Activated T-helper 2 cell treated with anti-CD3 and anti-CD28 coated beads, Interferon-gamma antibody, Interleukin-2, Interleukin-4, amounts not matched to agents 10 μg/mL and 5 μg/mL and 100 μg/mL, durations not matched to agents 14 hours and 24 hours and 36 hours (primary cell): ENCODE results near the gene INPP4B. TPM values are rescaled to one million over a fixed set of nuclear protein-coding genes. Genes with fewer than 3 reads are reported as not detected.

Experiments
- DNase-seq: peaks from one replicate; pipeline ENCODE4 v3.0.0; 2021; ENCODE audit warnings: low spot score
- H3K27ac Mint-ChIP-seq: one replicate; pipeline ENCODE4 v1.8.0; 2021; ENCODE audit warnings: mixed read lengths
- H3K27me3 Mint-ChIP-seq: one replicate; pipeline ENCODE4 v1.8.0; 2021; ENCODE audit warnings: low read depth, mixed read lengths
- H3K36me3 Mint-ChIP-seq: one replicate; pipeline ENCODE4 v1.8.0; 2021; ENCODE audit warnings: low read depth, mixed read lengths
- H3K4me1 Mint-ChIP-seq: one replicate; pipeline ENCODE4 v1.8.0; 2021; ENCODE audit warnings: low read depth, mixed read lengths
- H3K4me3 Mint-ChIP-seq: one replicate; pipeline ENCODE4 v1.8.0; 2021; ENCODE audit warnings: low read depth, mild to moderate bottlenecking, moderate library complexity, mixed read lengths
- H3K9me3 Mint-ChIP-seq: one replicate; pipeline ENCODE4 v1.8.0; 2021; ENCODE audit warnings: mixed read lengths
- intact Hi-C: fragments of 100-400 bp; cut with micrococcal nuclease; formaldehyde crosslinking; loops from one replicate; pipeline ENCODE4 v1.15.1; 2023
- total RNA-seq: library from RNA; stranded (reverse); gene quantifications from 2 replicates; pipeline ENCODE4 v1.2.3, GENCODE V29; 2022

INPP4B gene
- total RNA-seq, 1 donor from 2014 or later: 64.8 TPM

DNA sequence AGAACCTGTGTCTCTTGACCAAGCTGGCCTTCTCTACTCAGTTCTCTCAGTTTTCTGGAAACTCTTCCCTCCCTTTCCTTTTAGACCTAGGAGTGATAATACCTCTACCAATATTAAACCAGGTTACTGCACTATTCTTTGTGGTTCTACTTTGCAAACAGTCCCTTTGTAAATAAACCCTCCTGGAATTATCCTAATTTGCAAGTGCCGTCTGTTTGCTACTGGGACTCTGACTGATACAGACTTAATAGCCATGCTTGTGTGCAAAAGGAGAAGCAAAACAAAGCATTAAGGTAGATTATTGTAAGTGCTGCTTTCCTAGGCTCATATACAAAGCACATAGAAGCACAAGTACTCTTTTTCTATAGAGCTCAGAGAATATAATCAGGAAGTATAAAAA is 507.0 kb downstream of the INPP4B start:
- intact Hi-C loops: no loop called here
- Mint-ChIP-seq H3K4me3 (no peak overlapping the region), H3K4me1 (peaks cover 23% of the 10 kb centered on the region), H3K9me3 (no peaks in the 10 kb centered on the region), H3K27me3 (no peaks in the 10 kb centered on the region), H3K36me3 (peaks cover 46% of the 10 kb centered on the region), H3K27ac (peak overlapping the region; percentile 28)
- DNase-seq: no peak

GRCh38 chr4:142336251-142336934 is 509.7 kb downstream of the INPP4B start:
- no peak for DNase-seq
- Mint-ChIP-seq H3K9me3 (no peaks in the 10 kb centered on the region), H3K4me1 (peaks cover 26% of the 10 kb centered on the region), H3K36me3 (peaks cover 42% of the 10 kb centered on the region), H3K4me3 (no peak overlapping the region), H3K27me3 (no peaks in the 10 kb centered on the region), H3K27ac (no peak overlapping the region)
- intact Hi-C loops: no loop called here

GRCh38 chr4:142334931-142335330 is 511.2 kb downstream of the INPP4B start:
- H3K9me3 Mint-ChIP-seq: no peaks in the 10 kb centered on the region
- H3K27ac Mint-ChIP-seq: no peak overlapping the region
- H3K4me3 Mint-ChIP-seq: no peak overlapping the region
- peaks cover 50% of the 10 kb centered on the region for H3K36me3 Mint-ChIP-seq
- no peaks in the 10 kb centered on the region for H3K27me3 Mint-ChIP-seq
- intact Hi-C loops: loop anchor here (5.0 kb wide), 1 partner anchor 53 kb away; no protein-coding TSS in a partner anchor
- H3K4me1 Mint-ChIP-seq: peaks cover 33% of the 10 kb centered on the region
- no peak for DNase-seq

DNA sequence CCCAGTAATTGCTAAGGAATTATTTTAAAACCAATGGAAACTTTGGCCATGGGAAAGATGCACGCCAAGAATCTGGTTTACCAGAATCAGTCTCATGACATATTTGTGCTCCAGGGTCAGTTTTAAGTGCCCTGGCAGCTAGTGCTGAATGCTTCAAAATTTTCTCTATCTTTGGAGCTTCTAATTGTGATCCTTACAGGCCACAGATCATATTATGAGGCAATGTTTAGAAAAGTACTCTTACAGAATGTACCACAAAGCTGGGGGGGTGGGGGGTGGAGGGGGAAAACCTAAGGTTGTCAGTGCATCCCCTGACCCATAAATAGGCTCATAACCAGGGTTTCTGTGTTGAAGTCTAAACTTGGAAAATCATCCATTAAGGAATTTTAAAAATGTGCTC is 514.5 kb downstream of the INPP4B start:
- intact Hi-C loops: loop anchor here (2.0 to 5.0 kb wide), 2 partner anchors 15 to 49 kb away; no protein-coding TSS in a partner anchor
- no peaks in the 10 kb centered on the region for H3K27me3 Mint-ChIP-seq
- DNase-seq: no peak
- no peak overlapping the region for H3K27ac Mint-ChIP-seq
- no peak overlapping the region for H3K4me3 Mint-ChIP-seq
- peaks cover 44% of the 10 kb centered on the region for H3K4me1 Mint-ChIP-seq
- H3K9me3 Mint-ChIP-seq: no peaks in the 10 kb centered on the region
- peaks cover 49% of the 10 kb centered on the region for H3K36me3 Mint-ChIP-seq

- intact Hi-C loops: loop anchor here (2.0 to 5.0 kb wide), 2 partner anchors 16 to 49 kb away; no protein-coding TSS in a partner anchor
- Mint-ChIP-seq H3K36me3 (peaks cover 45% of the 10 kb centered on the region), H3K27ac (no peak overlapping the region), H3K27me3 (no peaks in the 10 kb centered on the region), H3K9me3 (no peaks in the 10 kb centered on the region), H3K4me3 (no peak overlapping the region), H3K4me1 (peaks cover 47% of the 10 kb centered on the region)
- no peak for DNase-seq
Measured at GRCh38 chr4:142331132-142331531, 515.0 kb downstream of the INPP4B start.

DNA sequence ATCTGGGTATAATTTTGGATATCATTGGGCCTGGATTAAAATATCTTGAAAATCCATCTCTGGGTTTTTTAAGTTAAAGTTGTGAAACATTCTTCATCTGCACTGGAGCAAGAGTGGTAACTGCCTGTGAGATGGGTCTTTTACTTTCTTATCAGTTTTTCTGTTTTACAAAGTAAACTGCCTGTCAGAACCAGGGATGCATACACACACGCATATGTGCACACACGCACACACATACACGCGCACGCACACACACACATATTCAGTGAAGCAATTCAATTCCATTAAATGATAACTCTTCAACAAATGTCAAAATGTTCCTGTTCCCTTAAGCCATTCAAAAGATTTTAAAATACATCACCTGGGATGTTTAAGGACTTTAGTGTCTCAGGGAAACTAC is 515.8 kb downstream of the INPP4B start:
- H3K27me3 Mint-ChIP-seq: no peaks in the 10 kb centered on the region
- no peaks in the 10 kb centered on the region for H3K9me3 Mint-ChIP-seq
- peaks cover 43% of the 10 kb centered on the region for H3K36me3 Mint-ChIP-seq
- H3K4me3 Mint-ChIP-seq: no peak overlapping the region
- H3K27ac Mint-ChIP-seq: no peak overlapping the region
- no peak for DNase-seq
- H3K4me1 Mint-ChIP-seq: peaks cover 48% of the 10 kb centered on the region
- intact Hi-C loops: loop anchor here (2.0 to 5.0 kb wide), 2 partner anchors 16 to 48 kb away; no protein-coding TSS in a partner anchor

- Mint-ChIP-seq H3K36me3 (peaks cover 51% of the 10 kb centered on the region), H3K27me3 (no peaks in the 10 kb centered on the region), H3K9me3 (no peaks in the 10 kb centered on the region), H3K4me1 (peaks cover 57% of the 10 kb centered on the region), H3K4me3 (no peak overlapping the region), H3K27ac (no peak overlapping the region)
- intact Hi-C loops: no loop called here
- DNase-seq: no peak
Measured at GRCh38 chr4:142329313-142329712, 516.8 kb downstream of the INPP4B start.

GRCh38 chr4:142326181-142326580 is 519.9 kb downstream of the INPP4B start:
- Mint-ChIP-seq H3K4me3 (no peak overlapping the region), H3K4me1 (peaks cover 52% of the 10 kb centered on the region), H3K36me3 (peaks cover 64% of the 10 kb centered on the region), H3K9me3 (no peaks in the 10 kb centered on the region), H3K27ac (peak overlapping the region; percentile 2), H3K27me3 (no peaks in the 10 kb centered on the region)
- intact Hi-C loops: no loop called here
- no peak for DNase-seq

DNA sequence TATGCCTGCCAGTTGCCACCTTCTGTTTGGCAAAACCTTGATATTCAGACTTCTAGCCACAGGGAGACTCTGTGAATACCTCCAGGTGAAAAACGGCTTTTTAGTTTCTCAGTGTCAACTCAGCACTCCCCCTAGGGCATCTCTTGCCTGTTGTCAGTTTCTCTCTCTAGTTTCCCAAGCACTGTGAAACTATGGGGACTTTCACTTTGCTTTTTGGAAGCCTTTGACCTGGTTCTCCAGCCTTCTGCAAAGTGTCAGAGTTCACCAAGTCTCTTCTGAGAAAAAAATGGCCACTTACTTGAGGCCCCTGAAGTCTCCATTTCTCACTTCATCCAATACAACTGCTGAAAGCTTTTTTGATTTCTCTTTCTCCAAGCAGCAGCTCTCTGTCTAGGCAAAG is 521.5 kb downstream of the INPP4B start:
- Mint-ChIP-seq H3K4me1 (peaks cover 48% of the 10 kb centered on the region), H3K27me3 (no peaks in the 10 kb centered on the region), H3K36me3 (peaks cover 69% of the 10 kb centered on the region), H3K27ac (peak overlapping the region; percentile 65), H3K9me3 (no peaks in the 10 kb centered on the region), H3K4me3 (no peak overlapping the region)
- no peak for DNase-seq
- intact Hi-C loops: no loop called here

DNA sequence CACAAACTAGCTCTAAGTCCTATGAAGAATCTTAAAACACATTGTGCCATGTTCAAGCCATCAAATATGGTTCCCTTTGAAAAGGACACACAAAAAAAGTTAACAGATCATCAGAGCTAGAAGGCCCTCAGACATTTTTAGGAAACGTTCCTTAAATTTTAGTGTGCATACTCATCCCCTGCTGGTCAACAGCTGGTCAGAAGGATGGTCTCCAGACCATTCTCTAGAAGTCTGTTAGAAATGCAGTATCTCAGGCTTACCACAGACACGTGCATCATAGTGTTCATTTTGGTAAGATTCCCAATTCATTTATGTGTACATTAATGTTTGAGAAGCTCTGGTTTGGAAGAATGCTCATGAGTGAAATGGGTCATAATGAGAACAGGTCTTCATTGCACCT is 523.1 kb downstream of the INPP4B start:
- no peak overlapping the region for H3K27ac Mint-ChIP-seq
- no peak overlapping the region for H3K4me3 Mint-ChIP-seq
- H3K4me1 Mint-ChIP-seq: peaks cover 46% of the 10 kb centered on the region
- intact Hi-C loops: no loop called here
- H3K36me3 Mint-ChIP-seq: peaks cover 69% of the 10 kb centered on the region
- no peak for DNase-seq
- H3K27me3 Mint-ChIP-seq: no peaks in the 10 kb centered on the region
- no peaks in the 10 kb centered on the region for H3K9me3 Mint-ChIP-seq

GRCh38 chr4:142318280-142318679 is 527.8 kb downstream of the INPP4B start:
- H3K27me3 Mint-ChIP-seq: no peaks in the 10 kb centered on the region
- no peak overlapping the region for H3K27ac Mint-ChIP-seq
- no peak overlapping the region for H3K4me3 Mint-ChIP-seq
- H3K36me3 Mint-ChIP-seq: peaks cover 79% of the 10 kb centered on the region
- peaks cover 51% of the 10 kb centered on the region for H3K4me1 Mint-ChIP-seq
- DNase-seq: no peak
- no peaks in the 10 kb centered on the region for H3K9me3 Mint-ChIP-seq
- intact Hi-C loops: no loop called here

DNA sequence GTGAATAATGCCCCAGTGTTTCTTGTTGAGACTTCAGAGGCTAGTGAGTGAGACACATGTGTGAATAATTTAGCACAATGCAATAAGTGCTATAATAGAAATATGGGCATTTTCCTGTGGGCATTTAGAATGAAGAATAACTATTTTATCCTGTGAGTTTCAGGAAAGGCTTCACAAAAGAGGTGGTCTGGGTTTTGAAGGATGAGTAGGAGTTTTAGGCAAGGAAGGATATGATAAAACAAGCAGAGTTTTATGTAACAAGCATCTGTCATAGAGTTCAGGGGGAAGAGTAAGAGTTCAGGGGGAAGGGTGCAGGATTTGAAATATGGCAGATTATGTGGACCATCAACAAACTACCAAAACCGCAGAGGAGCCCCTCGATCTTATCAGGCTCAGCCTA is 529.2 kb downstream of the INPP4B start:
- peak overlapping the region; percentile 2 for H3K27ac Mint-ChIP-seq
- H3K27me3 Mint-ChIP-seq: no peaks in the 10 kb centered on the region
- no peak overlapping the region for H3K4me3 Mint-ChIP-seq
- intact Hi-C loops: no loop called here
- H3K4me1 Mint-ChIP-seq: peaks cover 60% of the 10 kb centered on the region
- no peak for DNase-seq
- H3K36me3 Mint-ChIP-seq: peaks cover 83% of the 10 kb centered on the region
- no peaks in the 10 kb centered on the region for H3K9me3 Mint-ChIP-seq

- intact Hi-C loops: no loop called here
Measured at GRCh38 chr4:142316025-142316424, 530.1 kb downstream of the INPP4B start.

More at GRCh38 chr4:142316025-142316424, 530.1 kb downstream of the INPP4B start:
- no peak for DNase-seq
- Mint-ChIP-seq H3K9me3 (no peaks in the 10 kb centered on the region), H3K4me3 (no peak overlapping the region), H3K27me3 (no peaks in the 10 kb centered on the region), H3K36me3 (peaks cover 83% of the 10 kb centered on the region), H3K4me1 (peaks cover 56% of the 10 kb centered on the region), H3K27ac (no peak overlapping the region)
